Central memory CD4-positive, alpha-beta T cell (primary cell): ENCODE measurements around the gene PARD3.
"Not testable (repeated sequence)": the region's sequence is repeated elsewhere in the genome, so short reads cannot be mapped to it uniquely, and the experiment has no call there.

Source experiments
- DNase-seq: peaks from one replicate; pipeline ENCODE4 v3.0.0; 2022

Gene PARD3

DNA sequence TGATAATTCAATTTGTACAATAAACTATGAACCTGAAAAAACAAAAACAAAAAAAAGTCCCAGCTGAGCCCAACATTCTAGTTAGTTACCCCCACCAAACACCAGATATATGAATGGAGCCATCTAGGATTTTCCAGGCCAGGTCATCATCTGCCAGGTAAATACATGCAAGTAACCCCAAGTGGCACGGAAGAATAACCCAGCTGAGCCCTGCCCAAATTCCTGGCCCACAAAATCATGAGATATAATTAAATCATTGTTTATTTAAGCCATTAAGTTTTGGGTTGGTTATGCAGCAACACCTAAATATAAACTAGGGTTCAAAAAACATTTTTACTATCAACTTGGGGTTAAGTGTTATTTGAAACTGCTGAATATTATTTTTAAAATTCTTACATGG is 19.0 kb downstream of the PARD3 start:
- no peak for DNase-seq

DNA sequence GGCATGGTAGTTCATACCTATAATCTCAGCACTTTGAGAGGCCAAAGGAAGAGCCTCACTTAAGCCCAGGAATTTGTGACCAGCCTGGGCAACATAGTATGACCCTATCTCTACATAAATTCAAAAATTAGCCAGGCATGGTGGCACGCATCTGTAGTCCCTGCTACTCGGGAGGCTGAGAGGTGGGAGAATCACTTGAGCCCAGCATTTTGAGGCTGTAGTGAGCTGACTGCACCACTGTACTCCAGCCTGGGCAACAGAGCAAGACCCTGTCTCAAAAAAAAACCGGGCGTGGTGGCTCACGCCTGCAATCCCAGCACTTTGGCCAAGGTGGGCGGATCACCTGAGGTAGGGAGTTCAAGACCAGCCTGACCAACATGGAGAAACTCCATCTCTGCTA is 19.8 kb downstream of the PARD3 start:
- no peak for DNase-seq

DNA sequence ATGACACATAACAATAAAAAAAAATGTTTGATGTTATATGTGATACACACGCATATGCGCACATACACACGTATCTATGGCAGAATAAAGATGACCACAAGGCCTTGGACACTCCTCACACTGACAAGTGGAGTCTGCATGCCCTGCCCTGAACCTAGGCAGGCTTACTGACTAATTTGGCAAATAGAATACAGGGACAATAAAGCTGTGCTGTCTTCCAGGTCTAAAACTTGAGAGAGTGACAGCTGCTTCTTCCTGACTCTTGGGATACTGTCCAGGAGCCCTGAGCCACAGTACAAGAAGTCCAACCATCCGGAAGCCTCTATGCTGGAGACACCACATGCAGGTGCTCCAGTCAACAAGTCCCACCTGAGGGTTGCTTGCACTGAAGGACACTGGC is 20.3 kb downstream of the PARD3 start:
- DNase-seq = no peak

DNA sequence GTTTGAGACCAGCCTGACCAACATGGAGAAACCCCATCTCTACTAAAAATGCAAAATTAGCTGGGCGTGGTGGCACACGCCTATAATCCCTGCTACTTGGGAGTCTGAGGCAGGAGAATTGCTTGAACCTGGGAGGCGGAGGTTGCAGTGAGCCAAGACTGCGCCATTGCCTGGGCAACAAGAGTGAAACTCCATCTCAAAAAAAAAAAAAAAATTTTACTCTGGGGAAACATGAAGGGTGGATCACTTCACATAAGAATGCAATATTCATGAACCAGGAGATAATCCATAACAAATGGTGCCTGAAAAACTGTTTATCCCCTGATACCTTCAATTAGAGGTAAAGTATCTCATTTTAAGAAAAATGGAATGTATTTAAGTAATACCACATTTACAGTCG is 21.5 kb downstream of the PARD3 start:
- not testable (repeated sequence) for DNase-seq

DNA sequence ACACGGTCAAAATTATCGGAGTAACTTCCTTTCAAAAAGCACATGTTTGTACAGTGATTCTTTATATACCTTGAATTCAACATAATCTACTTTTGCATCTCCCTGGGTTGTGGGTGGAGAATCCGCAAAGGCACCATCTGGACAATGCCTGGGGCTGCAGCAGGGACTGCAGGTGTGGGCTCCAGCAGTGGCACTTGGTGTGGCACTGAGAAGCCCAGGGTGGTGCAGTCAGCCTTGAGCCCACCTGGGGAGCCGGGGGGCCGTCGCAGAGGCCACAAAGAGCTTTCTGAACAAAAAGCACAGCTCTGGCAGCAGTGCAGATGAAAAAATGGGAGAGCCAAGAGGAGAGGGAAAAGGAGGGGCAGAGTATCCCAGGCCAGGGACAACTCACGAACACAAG is 22.2 kb downstream of the PARD3 start:
- no peak for DNase-seq

DNA sequence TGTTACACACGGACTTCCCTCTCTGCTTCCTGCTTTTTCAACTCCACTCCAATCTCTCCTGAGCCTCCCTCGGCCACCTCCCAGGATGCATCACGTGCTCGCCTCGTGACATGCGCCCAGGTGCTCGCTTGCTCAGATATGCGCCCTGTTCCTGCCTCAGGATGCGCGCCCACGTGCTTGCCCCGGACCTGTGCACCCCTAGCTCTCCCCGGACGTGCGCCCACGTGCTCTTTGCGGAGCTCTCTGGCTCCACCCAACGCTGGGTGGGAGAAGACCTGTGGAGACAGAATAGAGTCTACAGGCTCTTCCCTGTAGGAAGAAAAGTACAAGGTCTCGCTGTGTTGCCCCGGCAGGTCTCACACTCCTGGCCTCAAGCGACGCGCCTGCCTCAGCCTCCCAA is 23.1 kb downstream of the PARD3 start:
- no peak for DNase-seq

DNA sequence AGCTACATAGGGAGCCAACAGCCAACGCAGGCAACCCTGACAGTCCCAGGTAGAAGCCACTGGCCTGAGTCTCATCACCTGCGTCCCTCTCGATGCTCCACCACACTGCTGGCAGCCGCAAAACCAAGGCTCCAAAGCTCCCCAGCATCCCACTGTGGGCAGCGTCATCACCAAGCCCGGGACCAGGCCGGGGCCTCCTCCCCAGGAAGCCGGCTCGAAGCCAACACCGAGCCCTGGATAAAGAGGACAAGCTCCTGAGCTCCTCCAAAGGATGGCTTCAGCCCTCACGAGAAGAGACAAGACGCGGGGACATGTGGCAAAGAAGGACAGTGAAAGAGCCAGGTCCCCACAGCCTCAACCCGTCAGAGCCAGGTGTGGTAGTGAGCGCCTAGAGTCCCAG is 23.9 kb downstream of the PARD3 start:
- DNase-seq = no peak

DNA sequence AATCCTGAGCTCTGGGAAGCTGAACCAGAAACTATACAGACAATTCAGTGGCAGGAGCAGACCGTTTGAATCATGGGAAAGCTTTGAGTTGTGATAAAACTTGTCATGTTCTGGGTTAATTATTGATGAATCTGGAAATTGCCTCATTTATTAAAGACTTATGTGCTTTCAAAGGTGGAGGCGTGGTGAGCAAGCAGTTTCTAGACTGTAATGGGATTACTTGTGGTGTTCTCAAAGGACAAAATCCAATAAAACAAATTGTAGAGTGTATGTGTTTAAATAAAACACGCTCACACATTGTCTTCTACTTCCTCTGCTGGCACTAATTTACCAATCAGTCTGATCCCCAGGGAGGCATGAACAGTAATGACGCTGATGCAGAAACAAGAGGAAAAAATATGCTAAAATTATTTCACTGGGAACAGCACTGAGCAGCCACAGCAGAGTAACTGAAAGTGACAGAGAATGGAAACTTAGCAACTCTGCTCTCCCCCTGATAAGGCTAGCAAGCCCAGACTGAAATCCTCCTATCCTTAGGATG is 25.1 kb downstream of the PARD3 start:
- DNase-seq = no peak

DNA sequence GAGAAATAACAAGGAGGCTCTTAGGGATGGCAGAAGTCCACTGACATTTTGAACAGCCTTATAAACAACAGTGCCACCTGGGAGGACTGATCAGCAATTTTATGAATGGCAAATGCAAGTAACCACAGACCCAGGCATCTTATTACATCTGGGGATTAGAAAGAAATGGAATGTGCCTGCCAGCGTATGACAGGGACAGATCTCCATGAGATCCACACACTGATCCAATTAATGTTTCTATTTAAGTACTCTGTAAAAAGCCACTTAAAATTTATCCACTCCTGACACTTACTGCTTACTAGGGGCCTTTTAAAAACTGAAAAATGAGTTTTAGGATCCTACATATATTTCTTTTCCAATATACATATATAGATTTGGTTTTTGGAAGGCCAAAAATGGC is 28.6 kb downstream of the PARD3 start:
- no peak for DNase-seq

DNA sequence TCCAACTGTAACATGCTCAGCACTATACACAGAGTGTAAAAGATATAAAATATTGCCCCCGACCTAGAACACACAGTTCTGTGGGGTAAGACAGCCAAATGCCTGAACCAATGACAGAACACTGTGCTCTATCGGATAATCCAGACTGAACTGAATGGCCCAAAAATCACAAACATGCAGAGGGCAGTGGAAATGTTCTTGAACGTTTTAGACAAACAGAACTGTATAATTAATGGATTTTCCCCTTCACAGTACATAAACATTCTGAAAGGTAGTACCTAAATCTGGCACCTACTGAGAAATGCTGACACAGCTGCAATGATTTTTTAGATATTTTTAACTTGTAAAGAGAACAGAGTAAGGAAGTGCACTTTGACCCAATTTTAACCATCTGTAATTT is 33.4 kb downstream of the PARD3 start:
- DNase-seq = no peak

DNA sequence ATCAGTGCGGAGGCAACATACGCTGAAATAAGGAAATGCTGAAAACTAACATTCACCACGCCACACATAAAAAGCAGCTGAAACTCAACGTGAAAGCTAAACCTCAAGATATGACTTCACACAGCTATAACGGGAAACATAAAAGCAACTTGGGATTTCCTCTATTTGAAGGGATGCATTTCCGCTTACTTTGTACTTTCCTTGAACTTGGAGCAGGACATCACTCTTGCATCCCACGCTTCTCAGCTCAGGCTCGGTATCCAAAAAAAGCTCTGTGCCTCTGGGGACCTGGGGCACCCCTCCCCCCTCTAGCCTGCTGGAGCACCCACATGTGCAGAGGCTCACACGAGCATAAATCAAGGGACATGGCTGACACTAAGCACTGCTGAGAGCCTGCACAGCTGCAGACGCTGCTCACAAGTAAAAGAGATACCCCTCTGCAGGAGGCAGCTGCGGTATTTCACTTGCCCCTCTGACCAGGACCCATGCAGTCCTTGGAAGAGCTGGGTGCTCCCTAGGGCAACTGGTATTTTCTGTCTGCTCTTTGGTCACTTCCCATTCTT is 34.2 kb downstream of the PARD3 start:
- no peak for DNase-seq

DNA sequence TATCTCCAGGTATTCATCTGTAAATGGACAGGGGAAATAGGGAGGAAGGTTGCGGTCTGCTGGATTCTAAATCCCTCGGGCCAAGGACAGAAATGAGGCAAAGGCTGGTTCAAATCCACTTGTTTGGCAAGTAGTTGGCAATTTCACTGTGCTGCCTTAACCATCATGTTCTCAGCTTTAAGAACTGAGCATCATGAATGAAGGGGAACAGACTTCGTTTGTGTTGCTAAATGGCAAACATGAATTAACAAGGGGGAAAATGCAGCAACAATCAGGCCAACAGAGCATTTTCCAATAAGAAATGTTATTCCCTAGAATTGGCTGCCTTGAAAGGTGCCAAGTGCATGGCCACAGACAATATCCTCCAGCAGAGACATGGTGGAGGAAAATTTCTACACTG is 36.9 kb downstream of the PARD3 start:
- no peak for DNase-seq

DNA sequence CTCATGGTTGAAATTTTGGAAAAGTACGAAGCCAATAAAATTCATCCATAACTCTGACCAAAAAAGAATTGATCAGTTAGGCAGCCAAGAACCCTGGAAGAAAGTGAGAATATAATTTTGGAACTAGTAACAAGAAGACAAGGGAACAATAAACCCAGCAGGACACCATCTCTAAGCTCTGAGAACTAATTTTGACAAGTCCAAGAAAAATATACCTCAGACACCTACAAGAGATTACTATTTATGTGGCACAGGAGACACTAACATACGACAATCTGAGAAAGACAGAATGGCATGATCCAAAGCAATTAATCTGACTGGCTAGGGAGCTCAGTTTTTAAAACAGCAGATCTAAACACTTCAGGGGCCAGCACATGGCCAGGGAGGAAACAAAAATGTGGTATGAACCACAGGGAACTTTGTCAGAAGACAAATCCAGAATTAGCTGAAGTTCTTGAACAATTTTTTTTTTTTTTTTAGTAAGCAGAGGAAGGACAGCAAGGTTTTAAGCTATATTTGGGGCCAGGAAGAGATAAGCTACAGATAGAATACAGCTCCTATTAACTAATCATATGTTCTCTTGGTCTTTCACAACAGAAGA is 38.9 kb downstream of the PARD3 start:
- no peak for DNase-seq

DNA sequence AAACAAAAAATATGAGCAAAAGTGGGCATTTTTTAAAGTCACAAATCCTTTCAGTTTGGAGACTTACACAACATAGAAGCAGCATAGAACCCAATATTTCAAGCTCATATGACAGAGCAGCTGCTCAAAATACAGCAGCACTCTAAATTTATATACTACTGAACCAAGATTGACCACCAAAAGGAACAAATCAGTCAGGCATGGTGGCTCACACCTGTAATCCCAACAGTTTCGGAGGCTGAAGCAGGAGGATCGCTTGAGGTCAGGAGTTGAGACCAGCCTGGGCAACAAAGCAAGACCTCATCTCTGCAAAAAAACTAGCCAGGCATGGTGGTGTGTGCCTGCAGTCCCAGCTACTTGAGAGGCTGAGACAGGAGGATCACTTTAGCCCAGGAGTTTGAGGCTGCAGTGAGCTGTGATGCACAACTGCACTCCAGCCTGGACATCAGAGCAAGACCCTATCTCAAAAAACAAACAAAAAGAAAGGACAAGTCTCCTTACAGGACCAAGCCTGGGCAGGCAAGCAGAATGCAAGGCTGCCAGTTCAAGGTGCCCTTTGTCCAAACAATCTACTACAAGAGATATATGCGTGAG is 40.0 kb downstream of the PARD3 start:
- DNase-seq = no peak

DNA sequence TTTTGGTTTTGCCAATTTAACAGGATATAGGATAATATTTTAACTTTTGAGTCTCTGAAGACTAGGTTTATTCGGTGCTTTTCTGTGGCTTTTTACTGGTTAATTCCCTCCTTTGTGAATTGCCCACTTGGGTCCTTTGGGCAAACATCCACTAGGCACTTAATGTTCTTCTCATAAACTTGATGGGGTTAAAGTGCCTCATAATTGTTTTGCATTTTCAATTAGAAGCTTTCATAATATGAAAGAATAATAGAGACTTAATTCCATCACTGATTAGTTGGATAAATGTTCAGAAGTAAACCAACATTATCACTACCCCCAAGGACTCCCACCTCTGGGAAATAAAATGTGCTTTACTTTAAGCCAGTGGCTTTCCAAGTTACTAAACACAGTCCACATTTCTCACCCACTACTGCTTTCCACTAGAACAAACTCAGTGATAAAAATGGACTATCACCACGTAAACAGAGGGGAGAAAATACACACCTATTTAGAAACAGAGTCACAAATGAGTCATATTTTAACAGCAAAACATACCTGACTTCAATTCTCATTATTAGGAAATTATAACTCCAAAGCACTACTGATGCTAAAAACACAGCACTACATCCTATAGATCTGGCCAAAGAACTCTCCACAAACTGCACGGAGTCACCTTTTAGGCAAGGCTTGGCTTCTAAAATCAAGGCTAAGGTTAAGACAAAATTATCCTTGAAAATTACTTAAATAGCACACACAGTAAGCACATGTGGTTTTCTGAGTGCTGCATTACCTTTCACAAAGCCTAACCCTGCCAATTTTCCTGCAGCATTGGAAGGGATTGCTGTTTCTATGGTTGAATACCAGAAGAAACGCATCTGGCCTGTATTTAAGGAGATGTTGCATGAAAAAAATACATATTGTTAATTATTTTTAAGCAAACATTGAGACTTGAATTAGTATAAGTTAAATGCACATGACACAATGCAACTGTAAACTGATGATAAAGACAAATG is 41.2 kb downstream of the PARD3 start:
- no peak for DNase-seq

DNA sequence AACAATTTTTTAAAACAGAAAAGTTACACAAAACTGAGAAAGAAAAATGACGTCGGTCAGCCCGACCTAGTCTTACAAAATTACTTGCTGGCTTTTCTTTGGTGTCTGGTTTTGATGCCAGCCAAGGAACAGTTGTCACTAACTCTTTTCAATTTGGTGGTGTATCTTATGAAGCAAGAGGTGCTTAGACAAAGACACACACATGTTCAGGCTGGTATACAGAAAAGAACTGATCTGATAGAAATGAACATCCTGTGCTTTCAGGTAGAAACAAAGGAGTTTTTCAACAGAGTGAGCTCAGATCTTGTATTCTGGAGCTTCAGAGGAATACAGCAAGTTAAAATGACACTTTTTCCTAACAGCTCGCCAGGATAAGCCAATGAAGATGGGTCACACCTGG is 43.6 kb downstream of the PARD3 start:
- no peak for DNase-seq

DNA sequence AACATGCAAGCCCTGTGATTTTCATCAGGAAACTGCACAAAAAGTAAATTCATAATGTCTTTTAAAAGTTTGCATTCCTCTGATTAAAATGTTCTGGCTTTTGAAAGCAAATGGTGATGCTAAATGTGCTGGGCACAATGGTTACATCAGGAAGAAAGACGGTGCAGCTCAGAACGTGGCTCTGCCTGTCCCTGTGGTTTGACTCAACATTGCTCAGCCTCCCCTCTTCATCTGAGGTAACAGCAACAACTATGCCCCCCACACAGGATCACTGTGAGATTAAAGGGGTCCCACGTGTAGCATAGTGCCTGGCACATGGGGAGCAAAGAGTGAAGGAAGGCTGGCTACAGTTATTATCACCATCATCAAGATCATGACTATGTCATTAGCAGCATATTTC is 44.0 kb downstream of the PARD3 start:
- DNase-seq = no peak

DNA sequence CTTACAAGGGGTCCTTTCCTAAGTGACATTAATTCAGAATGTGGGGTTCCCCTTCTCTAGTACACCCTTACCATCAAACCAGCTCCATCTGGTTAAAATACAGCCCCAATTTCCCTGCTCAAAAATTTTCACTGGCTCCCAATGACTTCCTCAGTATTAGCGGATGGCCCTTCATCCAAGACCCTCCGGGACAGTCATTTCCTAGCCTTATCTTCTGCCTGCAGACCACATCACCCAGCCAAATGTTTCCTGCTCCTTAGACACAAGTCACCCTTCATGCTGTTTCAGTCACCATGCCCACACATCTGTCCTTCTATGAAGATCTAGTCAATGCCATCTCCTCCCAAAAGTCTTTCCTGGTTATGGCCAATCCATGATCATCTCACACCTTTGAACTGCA is 45.2 kb downstream of the PARD3 start:
- DNase-seq = no peak

DNA sequence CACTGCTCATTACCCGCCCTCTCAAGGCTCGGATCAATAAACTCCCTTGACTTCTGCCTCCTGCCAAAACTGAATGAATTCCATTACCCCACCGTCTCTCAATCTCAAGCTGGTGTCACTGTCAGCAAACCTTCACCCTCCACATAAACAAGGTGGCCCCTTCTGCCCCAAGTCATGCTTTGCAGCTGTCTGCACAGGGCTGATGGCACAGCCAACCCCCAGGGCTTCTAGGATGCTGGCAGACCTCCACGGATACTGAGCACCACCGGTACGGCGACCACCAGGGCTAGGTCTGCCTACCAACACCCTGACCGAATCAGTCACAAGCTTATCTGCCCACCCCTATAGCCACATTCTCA is 46.1 kb downstream of the PARD3 start:
- no peak for DNase-seq

DNA sequence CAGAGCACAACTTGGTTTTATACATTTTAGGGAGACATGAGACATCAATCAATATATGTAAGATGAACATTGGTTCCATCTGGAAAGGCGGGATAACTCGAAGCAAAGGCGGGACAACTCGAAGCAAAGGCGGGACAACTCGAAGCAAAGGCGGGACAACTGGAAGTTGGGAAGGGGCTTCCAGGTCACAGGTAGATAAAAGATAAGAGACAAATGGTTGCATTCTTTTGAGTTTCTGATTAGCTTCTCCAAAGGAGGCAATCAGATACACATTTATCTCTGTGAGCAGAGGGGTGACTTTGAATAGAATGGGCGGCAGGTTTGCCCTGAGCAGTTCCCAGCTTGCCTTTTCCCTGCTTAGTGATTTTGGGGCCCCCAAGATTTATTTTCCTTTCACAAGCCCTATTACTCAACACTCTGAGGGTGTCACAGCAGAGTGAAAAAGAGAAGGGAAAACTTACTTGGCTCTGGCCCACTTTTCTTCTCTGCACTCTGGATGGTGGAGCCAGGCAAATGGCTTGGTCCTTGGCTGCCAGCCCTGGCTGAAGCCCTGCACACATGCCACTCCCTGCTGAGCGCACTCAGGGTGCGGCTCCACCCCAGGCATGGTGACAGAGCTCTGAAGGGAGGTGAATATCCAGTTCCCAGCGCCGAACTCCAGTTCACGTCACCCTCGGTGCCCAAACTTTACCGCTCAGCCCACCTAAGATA is 46.7 kb downstream of the PARD3 start:
- no peak for DNase-seq

DNA sequence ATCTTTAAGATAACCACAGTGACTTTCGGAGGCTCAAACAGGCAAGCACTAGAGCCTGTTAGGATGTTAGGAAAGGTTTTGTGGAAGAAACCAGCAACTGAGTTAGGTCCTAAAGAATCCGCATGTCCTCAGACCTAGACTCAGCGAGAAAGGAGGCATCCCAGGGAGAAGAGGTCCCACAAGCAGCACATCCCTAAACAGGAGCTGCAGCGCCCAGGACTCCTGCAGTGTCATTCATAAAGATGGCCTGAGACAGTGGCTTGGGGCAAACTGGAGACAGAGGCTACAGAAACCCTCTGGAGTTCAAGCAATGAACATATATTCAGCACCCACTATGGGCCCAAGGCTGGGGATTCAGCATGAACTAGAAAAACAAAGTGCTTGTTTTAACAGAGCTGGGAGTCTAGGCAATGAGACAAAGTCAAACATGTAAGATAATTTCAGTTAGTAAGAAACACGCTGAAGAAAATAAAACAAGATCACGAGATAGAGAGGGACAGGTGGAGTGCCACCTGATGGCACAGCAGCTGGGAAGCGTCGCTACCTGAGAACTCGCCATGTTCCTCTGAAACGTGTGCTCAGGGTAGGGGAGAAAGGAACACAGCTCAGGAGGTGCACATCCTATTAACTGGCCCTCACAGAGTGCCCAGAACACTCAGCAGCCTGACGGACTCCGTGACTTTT is 48.1 kb downstream of the PARD3 start:
- DNase-seq = no peak

DNA sequence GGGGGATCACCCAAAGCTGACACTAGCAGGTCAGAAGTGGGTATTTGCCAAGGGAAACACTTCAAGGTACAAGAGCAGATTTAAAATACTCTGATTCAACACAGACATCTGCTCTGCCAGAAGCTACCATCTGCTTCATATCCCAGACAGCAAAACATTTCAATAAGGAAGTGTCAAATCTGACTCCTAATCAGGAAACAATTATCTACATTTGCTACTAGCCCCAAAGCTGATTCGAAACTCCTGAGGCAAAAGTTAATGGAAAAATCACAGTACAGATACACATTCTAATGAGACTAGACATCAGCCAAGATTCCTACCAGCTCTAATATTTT is 48.9 kb downstream of the PARD3 start:
- DNase-seq = no peak
